ENCODE data around the gene ADPRS.

Gene ADPRS

DNA sequence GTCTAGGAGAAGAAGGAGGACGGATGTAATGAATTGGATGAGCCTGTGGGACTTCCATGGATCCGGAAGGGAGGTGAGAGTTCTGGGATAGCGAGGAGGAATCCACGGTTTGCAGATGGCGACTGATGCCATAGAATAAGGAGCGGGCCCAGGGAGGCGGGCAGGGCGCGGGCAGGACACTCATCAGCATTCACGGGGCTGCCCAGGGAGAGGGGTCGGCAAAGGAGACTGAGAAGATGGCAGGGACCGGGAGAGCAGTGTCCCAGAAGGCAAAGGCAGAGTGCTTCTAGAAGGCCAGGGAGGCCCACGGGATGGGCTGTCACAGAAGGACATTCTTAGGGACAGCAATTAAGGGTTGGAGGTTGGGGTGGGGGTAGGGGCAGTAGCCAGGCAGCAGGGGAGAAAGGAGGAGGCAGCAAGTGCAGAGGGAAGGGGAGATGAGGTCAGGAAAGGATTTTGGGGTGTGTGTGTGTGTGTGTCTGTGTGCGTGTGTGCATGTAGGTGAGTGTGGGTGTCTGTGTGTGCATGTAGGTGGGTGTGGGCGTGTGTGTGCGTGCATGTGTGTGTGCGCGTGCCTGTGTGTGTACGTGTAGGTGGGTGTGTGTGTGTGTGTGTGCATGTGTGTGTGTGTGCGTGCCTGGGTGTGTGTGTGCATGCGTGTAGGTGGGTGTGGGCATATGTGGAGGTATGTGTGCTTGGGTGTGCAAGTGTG is 37.5 kb downstream of the ADPRS start:
- Histone ChIP-seq H3K4me3 (ENCODE audit: low read length) (no peak overlapping the region), H3K36me3 (ENCODE audit: control insufficient read depth, insufficient read depth, low read length, severe bottlenecking) (no peaks in the 10 kb centered on the region), H3K27me3 (replicated peaks; ENCODE audit: control insufficient read depth, insufficient read depth, low read length) (no peaks in the 10 kb centered on the region), H3K9me3 (ENCODE audit: control insufficient read depth, low read length) (no peaks in the 10 kb centered on the region), H3K4me1 (ENCODE audit: control insufficient read depth, insufficient read depth, low read length) (no peaks in the 10 kb centered on the region), H3K9ac (ENCODE audit: low read length) (no peak overlapping the region)
- no peak for DNase-seq (ENCODE audit: low read depth)

- Histone ChIP-seq H3K4me1 (ENCODE audit: control insufficient read depth, insufficient read depth, low read length) (no peaks in the 10 kb centered on the region), H3K9ac (ENCODE audit: low read length) (no peak overlapping the region), H3K9me3 (ENCODE audit: control insufficient read depth, low read length) (no peaks in the 10 kb centered on the region), H3K4me3 (ENCODE audit: low read length) (no peak overlapping the region), H3K36me3 (ENCODE audit: control insufficient read depth, insufficient read depth, low read length, severe bottlenecking) (no peaks in the 10 kb centered on the region), H3K27me3 (replicated peaks; ENCODE audit: control insufficient read depth, insufficient read depth, low read length) (no peaks in the 10 kb centered on the region)
- DNase-seq (ENCODE audit: low read depth), result no peak
Measured at GRCh38 chr1:36126797-36127500, 38.3 kb downstream of the ADPRS start.

- Histone ChIP-seq H3K4me3 (ENCODE audit: low read length) (no peak overlapping the region), H3K4me1 (ENCODE audit: control insufficient read depth, insufficient read depth, low read length) (peaks cover 3% of the 10 kb centered on the region)
- DNase-seq (ENCODE audit: low read depth), result no peak
Measured at GRCh38 chr1:36128126-36128904, 39.6 kb downstream of the ADPRS start.

DNA sequence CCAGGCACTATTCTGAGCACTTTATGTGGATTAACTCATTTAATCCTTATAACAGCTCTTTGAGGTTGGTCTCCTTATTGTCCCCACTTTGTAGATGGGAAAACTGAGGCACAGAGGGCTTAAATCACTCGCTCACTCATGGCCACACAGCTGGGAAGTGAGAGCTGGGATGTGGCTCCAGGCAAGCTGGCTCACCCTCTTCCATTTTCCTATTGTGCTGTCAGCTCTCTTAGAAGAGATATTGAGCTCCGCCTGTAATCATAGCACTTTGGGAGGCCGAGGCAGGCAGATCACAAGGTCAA is 40.2 kb downstream of the ADPRS start:
- Histone ChIP-seq H3K9me3 (ENCODE audit: control insufficient read depth, low read length) (no peaks in the 10 kb centered on the region), H3K4me1 (ENCODE audit: control insufficient read depth, insufficient read depth, low read length) (peaks cover 8% of the 10 kb centered on the region), H3K9ac (ENCODE audit: low read length) (no peak overlapping the region), H3K4me3 (ENCODE audit: low read length) (no peak overlapping the region), H3K27me3 (replicated peaks; ENCODE audit: control insufficient read depth, insufficient read depth, low read length) (no peaks in the 10 kb centered on the region), H3K36me3 (ENCODE audit: control insufficient read depth, insufficient read depth, low read length, severe bottlenecking) (no peaks in the 10 kb centered on the region)
- no peak for DNase-seq (ENCODE audit: low read depth)

More at GRCh38 chr1:36128126-36128904, 39.6 kb downstream of the ADPRS start:
- Histone ChIP-seq H3K9me3 (ENCODE audit: control insufficient read depth, low read length) (no peaks in the 10 kb centered on the region), H3K9ac (ENCODE audit: low read length) (no peak overlapping the region), H3K36me3 (ENCODE audit: control insufficient read depth, insufficient read depth, low read length, severe bottlenecking) (no peaks in the 10 kb centered on the region), H3K27me3 (replicated peaks; ENCODE audit: control insufficient read depth, insufficient read depth, low read length) (no peaks in the 10 kb centered on the region)

DNA sequence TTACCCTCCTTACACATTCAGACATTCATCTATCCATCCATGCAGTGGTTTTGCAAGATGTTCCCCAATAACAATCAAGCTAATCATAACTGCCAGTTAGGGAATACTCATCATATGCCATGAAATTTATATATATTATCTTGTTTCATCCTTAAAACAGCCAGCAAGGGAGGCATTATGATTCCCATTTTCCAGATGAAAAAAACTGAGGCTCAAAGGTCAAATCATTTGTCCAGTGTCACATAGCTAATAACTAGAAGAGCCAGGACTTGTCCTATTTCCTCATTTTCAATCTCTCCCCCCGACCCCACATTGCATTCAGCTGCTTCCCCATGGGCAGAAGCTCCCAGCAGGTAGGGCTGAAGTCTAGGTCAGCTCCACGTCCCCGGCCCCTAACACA is 43.3 kb downstream of the ADPRS start:
- Histone ChIP-seq H3K4me3 (ENCODE audit: low read length) (no peak overlapping the region), H3K36me3 (ENCODE audit: control insufficient read depth, insufficient read depth, low read length, severe bottlenecking) (peaks cover 4% of the 10 kb centered on the region), H3K27me3 (replicated peaks; ENCODE audit: control insufficient read depth, insufficient read depth, low read length) (no peaks in the 10 kb centered on the region), H3K4me1 (ENCODE audit: control insufficient read depth, insufficient read depth, low read length) (peaks cover 39% of the 10 kb centered on the region), H3K9ac (ENCODE audit: low read length) (no peak overlapping the region), H3K9me3 (ENCODE audit: control insufficient read depth, low read length) (no peaks in the 10 kb centered on the region)
- no peak for DNase-seq (ENCODE audit: low read depth)

GRCh38 chr1:36133484-36133883 is 44.8 kb downstream of the ADPRS start:
- Histone ChIP-seq H3K4me3 (ENCODE audit: low read length) (no peak overlapping the region), H3K9ac (ENCODE audit: low read length) (peak overlapping the region; percentile 55), H3K27me3 (replicated peaks; ENCODE audit: control insufficient read depth, insufficient read depth, low read length) (no peaks in the 10 kb centered on the region), H3K36me3 (ENCODE audit: control insufficient read depth, insufficient read depth, low read length, severe bottlenecking) (peaks cover 18% of the 10 kb centered on the region), H3K9me3 (ENCODE audit: control insufficient read depth, low read length) (no peaks in the 10 kb centered on the region), H3K4me1 (ENCODE audit: control insufficient read depth, insufficient read depth, low read length) (peaks cover 46% of the 10 kb centered on the region)
- DNase-seq (ENCODE audit: low read depth), result peak; percentile 93

GRCh38 chr1:36134031-36134430 is 45.3 kb downstream of the ADPRS start:
- Histone ChIP-seq H3K27me3 (replicated peaks; ENCODE audit: control insufficient read depth, insufficient read depth, low read length) (no peaks in the 10 kb centered on the region), H3K36me3 (ENCODE audit: control insufficient read depth, insufficient read depth, low read length, severe bottlenecking) (peaks cover 20% of the 10 kb centered on the region), H3K9me3 (ENCODE audit: control insufficient read depth, low read length) (no peaks in the 10 kb centered on the region), H3K4me1 (ENCODE audit: control insufficient read depth, insufficient read depth, low read length) (peaks cover 46% of the 10 kb centered on the region), H3K4me3 (ENCODE audit: low read length) (no peak overlapping the region), H3K9ac (ENCODE audit: low read length) (peak overlapping the region; percentile 55)
- no peak for DNase-seq (ENCODE audit: low read depth)

- no peaks in the 10 kb centered on the region for H3K27me3 ChIP-seq (replicated peaks; ENCODE audit: control insufficient read depth, insufficient read depth, low read length)
- peak; percentile 88 for DNase-seq (ENCODE audit: low read depth)
- H3K36me3 ChIP-seq (ENCODE audit: control insufficient read depth, insufficient read depth, low read length, severe bottlenecking), result peaks cover 25% of the 10 kb centered on the region
- peak overlapping the region; percentile 66 for H3K9ac ChIP-seq (ENCODE audit: low read length)
- H3K4me3 ChIP-seq (ENCODE audit: low read length), result no peak overlapping the region
- no peaks in the 10 kb centered on the region for H3K9me3 ChIP-seq (ENCODE audit: control insufficient read depth, low read length)
- peaks cover 46% of the 10 kb centered on the region for H3K4me1 ChIP-seq (ENCODE audit: control insufficient read depth, insufficient read depth, low read length)
Measured at GRCh38 chr1:36134505-36135329, 46.0 kb downstream of the ADPRS start.

DNA sequence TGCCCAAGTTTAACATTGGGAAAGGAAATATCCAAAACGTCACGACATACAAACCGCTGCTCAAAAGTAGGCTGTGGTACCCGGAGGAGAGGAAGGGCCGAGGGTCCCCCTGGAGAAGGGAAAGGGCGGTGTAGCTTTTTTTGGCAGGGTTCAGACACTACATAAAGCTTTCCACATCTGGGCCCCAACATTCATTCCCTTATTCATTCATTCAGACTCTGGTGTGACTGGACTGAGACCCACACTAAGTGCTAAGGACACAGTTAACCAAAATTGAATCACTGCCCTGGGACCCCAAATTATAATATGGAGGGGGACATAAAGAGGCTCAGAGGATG is 46.6 kb downstream of the ADPRS start:
- no peak for DNase-seq (ENCODE audit: low read depth)
- Histone ChIP-seq H3K9ac (ENCODE audit: low read length) (peak overlapping the region; percentile 66), H3K4me1 (ENCODE audit: control insufficient read depth, insufficient read depth, low read length) (peaks cover 49% of the 10 kb centered on the region), H3K27me3 (replicated peaks; ENCODE audit: control insufficient read depth, insufficient read depth, low read length) (no peaks in the 10 kb centered on the region), H3K36me3 (ENCODE audit: control insufficient read depth, insufficient read depth, low read length, severe bottlenecking) (peaks cover 27% of the 10 kb centered on the region), H3K9me3 (ENCODE audit: control insufficient read depth, low read length) (no peaks in the 10 kb centered on the region), H3K4me3 (ENCODE audit: low read length) (no peak overlapping the region)

- Histone ChIP-seq H3K4me3 (ENCODE audit: low read length) (peak overlapping the region; percentile 4), H3K9me3 (ENCODE audit: control insufficient read depth, low read length) (no peaks in the 10 kb centered on the region), H3K4me1 (ENCODE audit: control insufficient read depth, insufficient read depth, low read length) (peaks cover 54% of the 10 kb centered on the region), H3K9ac (ENCODE audit: low read length) (peak overlapping the region; percentile 66), H3K36me3 (ENCODE audit: control insufficient read depth, insufficient read depth, low read length, severe bottlenecking) (peaks cover 27% of the 10 kb centered on the region), H3K27me3 (replicated peaks; ENCODE audit: control insufficient read depth, insufficient read depth, low read length) (no peaks in the 10 kb centered on the region)
- no peak for DNase-seq (ENCODE audit: low read depth)
Measured at GRCh38 chr1:36135796-36136195, 47.1 kb downstream of the ADPRS start.

DNA sequence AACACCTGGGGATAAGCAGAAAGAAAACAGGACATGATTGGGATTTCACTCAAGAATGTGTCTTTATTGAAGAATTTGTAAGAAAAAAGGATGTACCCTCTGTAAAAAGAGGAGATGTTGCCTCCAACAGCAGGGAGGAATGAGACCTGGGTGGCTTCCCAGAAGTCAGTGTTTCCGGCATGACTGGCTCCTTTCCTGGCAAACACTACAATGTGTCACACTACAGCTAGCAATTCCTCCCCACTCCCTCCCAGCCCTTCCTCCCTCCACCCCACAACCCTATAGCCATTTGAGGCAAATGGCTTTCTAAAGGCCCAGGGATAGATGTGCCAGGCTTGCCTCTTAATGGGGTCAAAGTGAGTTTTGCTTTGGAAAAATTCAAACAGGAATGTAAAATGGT is 47.8 kb downstream of the ADPRS start:
- Histone ChIP-seq H3K4me1 (ENCODE audit: control insufficient read depth, insufficient read depth, low read length) (peaks cover 54% of the 10 kb centered on the region), H3K9ac (ENCODE audit: low read length) (peak overlapping the region; percentile 66), H3K36me3 (ENCODE audit: control insufficient read depth, insufficient read depth, low read length, severe bottlenecking) (peaks cover 27% of the 10 kb centered on the region), H3K27me3 (replicated peaks; ENCODE audit: control insufficient read depth, insufficient read depth, low read length) (no peaks in the 10 kb centered on the region), H3K4me3 (ENCODE audit: low read length) (peak overlapping the region; percentile 4), H3K9me3 (ENCODE audit: control insufficient read depth, low read length) (no peaks in the 10 kb centered on the region)
- peak; percentile 82 for DNase-seq (ENCODE audit: low read depth)
